Mucosa of descending colon (tissue), 3 donors: Measurements from ENCODE around the gene KIF6. TPM values are rescaled to one million over a fixed set of nuclear protein-coding genes. Genes with fewer than 3 reads are reported as not detected.

Experiments
- ATAC-seq: fragments of 200-7000 bp; cut with Tn5 transposase; one replicate; pipeline ENCODE4 v1.9.1; 2020; ENCODE audit warnings: mild to moderate bottlenecking, moderate library complexity
- DNase-seq, 3 donors: peaks; one replicate each; pipeline ENCODE4 v3.0.0-alpha.2; 2020
- H3K36me3 ChIP-seq: fragments of 200-600 bp; one replicate; pipeline ENCODE4 v1.8.0; 2021; ENCODE audit warnings: low read depth, mild to moderate bottlenecking
- H3K4me1 ChIP-seq: fragments of 200-600 bp; one replicate; pipeline ENCODE4 v1.8.0; 2021; ENCODE audit warnings: low read depth, mild to moderate bottlenecking
- H3K4me3 ChIP-seq: fragments of 200-600 bp; one replicate; pipeline ENCODE4 v1.8.0; 2021; ENCODE audit warnings: mild to moderate bottlenecking
- H3K9me3 ChIP-seq: fragments of 200-600 bp; one replicate; pipeline ENCODE4 v1.8.0; 2021; ENCODE audit warnings: mild to moderate bottlenecking
- intact Hi-C, 2 donors: fragments of 100-400 bp; cut with DNase I in 1 of 2; cut with micrococcal nuclease in 1 of 2; formaldehyde crosslinking; loops; one replicate each; pipeline versions ENCODE4 v1.11.0 to v1.11.1; 2022; cut with DNase I, micrococcal nuclease
- total RNA-seq, 3 donors: library from RNA; stranded (reverse); fragmentation: NEBNext Ultra II Directional in 2 of 3; extraction: Animal tissue kit (Norgen Biotek cat#: 25700) in 2 of 3; gene quantifications; one replicate each; pipeline versions ENCODE4 v1.2.1 to v1.2.4, GENCODE V29; 2021 to 2023
- TF ChIP-seq, protein P1 (sequence below): fragments of 200-600 bp; IDR thresholded peaks from one replicate; pipeline ENCODE4 v1.8.0; 2022; ENCODE audit warnings: antibody characterized with exemption, mild to moderate bottlenecking
- donor health status: DM: no; HTN: no; CAD: no; lungs with moderate emphysema.
- donor health status: DM: no; HTN: no; CAD: no.
- donor health status: DM: no; HTN: yes; CAD: no.

The KIF6 gene
- total RNA-seq, 3 donors from 2014 or later = 0.24 to 0.85 (median 0.52) TPM

GRCh38 chr6:39280247-39280731 lies 444.9 kb downstream of the KIF6 start:
- intact Hi-C loops = no loop called here
- H3K36me3 ChIP-seq = no peaks in the 10 kb centered on the region
- peak; percentile 87 for ATAC-seq

More at GRCh38 chr6:39280247-39280731, 444.9 kb downstream of the KIF6 start:
- Histone ChIP-seq H3K4me1 (peaks cover 29% of the 10 kb centered on the region), H3K9me3 (no peaks in the 10 kb centered on the region), H3K4me3 (no peak overlapping the region)
- TF ChIP-seq, protein P1, sequence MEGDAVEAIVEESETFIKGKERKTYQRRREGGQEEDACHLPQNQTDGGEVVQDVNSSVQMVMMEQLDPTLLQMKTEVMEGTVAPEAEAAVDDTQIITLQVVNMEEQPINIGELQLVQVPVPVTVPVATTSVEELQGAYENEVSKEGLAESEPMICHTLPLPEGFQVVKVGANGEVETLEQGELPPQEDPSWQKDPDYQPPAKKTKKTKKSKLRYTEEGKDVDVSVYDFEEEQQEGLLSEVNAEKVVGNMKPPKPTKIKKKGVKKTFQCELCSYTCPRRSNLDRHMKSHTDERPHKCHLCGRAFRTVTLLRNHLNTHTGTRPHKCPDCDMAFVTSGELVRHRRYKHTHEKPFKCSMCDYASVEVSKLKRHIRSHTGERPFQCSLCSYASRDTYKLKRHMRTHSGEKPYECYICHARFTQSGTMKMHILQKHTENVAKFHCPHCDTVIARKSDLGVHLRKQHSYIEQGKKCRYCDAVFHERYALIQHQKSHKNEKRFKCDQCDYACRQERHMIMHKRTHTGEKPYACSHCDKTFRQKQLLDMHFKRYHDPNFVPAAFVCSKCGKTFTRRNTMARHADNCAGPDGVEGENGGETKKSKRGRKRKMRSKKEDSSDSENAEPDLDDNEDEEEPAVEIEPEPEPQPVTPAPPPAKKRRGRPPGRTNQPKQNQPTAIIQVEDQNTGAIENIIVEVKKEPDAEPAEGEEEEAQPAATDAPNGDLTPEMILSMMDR = no peak
- DNase-seq = peak; percentile 73 to 84 (median 77)

Other genes with a start within 250 kb of the KIF6 start
- 10 to 100 TPM in 1 of 3 donors, 1 to 10 TPM in 2; 6.1 to 27.8 (median 9.1) TPM for gene DAAM2, start 67.0 kb upstream of the KIF6 start, total RNA-seq
- gene MOCS1, start 209.1 kb upstream of the KIF6 start, total RNA-seq = 10 to 100 TPM; 22.0 to 30.9 (median 22.3) TPM